Stimulated activated CD8-positive, alpha-beta memory T cell treated with anti-CD3 and anti-CD28 coated beads, Interleukin-15, amount 100 ng/mL, for 1 hour (primary cell): Measurements from ENCODE around the gene PLEKHA5.

Source experiments
- DNase-seq: peaks from one replicate; pipeline ENCODE4 v3.0.0-alpha.2; 2020; ENCODE audit warnings: low read depth

The PLEKHA5 gene

DNA sequence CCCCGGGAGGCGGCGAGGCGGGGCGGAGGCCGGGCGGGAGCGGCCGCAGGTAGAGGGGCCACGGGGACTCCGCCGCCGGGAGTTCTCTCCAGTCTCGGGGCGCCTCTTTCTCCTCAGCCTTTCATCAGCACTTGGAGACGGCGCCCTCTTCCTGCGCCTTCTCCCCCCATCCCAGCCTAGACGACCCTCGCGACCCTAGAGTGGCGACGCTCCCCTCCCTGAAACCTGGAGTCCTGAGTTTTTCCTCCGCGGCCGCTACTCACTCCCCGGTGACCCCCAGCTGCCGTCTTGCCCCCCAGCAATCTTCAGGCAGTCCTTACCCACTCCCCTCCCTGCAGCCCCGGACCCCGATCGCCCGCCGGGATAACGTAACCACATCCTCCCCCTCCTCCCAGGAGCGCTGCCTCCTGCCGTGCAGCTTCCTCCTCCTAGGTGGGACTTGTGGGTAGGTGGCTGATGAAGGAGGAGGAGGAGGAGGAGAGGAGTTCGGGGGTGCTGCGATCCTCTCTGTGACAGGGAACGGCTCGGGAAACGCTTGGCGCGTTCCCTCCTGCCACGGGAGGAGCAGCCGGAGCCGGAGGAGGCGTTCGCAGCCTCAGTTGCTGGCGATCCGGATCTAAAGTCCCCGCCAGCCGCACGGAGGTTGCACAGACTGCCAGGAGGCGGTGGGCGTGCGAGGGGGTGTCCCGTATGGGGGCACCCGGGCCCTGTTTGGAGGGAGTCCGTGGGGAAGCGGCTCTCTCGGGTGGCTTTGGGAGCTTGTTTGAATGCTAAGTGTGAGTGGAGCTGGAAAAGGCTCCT, 891 bp downstream of the PLEKHA5 start:
- DNase-seq = no peak

DNA sequence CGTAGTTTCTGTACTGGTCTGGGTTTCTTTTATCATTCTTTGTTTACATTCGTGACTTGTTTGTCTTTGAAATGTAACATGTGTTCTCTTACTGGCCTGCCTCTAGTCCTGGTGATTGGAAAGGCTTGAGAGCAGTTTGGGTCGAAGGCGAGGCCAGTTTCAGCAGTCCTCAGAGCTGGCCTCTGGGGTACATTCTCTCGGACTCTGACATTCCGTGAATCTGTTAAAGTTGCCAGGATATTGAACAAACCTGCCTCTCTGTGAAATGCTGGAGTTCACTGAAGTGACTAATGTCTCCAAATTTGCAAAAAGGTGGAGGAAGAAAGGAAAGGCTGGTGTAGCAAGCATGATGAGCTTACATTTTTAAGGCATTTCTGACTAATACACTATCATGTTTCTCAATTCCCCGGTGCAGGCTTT, 1.5 kb downstream of the PLEKHA5 start:
- no peak for DNase-seq

DNA sequence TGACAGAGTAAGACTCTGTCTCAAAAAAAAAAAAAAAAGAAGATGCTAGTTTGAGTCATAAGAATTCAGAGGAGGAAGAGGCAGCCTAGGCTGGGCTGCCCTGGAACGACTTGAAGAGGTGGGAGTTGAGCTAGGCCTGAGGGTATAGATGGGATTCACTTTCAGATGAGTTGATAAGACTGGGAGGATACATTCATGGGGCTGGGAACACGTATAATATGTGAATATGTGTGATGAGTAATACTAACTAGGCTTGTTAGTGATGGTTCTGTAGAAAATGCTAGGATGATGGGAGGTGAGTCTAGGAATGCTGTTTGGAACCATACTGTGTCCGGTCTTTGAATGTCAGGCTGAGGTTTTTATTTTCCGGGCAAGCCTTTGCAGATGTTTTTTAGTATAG, 9.0 kb downstream of the PLEKHA5 start:
- no peak for DNase-seq

DNA sequence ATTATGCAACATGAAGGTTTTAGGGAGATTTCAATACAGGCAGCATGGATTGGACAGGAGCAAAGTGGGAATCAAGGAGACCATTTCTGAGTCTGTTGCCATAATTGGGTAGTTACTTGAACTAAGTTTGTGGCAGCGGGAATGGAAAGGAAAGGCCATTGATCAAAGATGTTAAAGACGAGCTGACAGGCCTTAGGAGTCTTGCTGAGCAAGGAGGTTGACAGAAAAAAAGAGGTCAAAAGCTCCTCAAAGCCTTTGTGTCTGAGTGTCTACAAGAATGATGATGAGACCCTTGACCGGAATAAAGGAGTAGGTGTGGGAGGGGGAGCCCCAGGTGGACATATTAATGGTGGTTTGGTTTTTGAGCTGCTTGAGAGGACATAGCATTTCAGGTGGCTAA, 9.4 kb downstream of the PLEKHA5 start:
- DNase-seq = no peak

DNA sequence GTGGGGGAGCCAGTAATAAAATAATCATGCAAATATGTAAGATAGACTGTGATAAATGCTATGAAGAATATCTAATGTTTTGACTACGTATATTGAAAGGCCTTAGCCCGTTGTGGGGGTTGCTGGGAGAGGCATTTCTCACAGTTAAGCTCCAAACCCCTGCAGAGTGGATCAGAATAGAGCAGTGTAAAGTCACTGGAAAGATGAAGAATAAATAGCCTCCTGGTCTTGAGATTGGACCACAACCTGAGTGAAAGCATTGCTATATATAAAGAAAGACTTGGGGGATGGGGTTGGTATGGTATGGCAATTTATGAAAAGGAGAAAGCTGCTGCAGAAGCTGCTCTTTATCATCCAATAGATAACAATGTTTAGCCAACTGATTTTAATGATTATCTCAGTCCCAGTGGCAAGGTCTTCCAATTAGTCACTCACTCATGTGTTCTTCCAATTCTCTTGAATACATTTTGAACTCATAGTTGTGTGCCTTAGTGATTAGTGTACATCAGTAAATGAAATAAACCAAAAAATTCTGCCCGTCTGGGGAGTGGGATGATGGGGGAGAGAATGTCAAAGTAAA, 10.2 kb downstream of the PLEKHA5 start:
- DNase-seq = no peak

DNA sequence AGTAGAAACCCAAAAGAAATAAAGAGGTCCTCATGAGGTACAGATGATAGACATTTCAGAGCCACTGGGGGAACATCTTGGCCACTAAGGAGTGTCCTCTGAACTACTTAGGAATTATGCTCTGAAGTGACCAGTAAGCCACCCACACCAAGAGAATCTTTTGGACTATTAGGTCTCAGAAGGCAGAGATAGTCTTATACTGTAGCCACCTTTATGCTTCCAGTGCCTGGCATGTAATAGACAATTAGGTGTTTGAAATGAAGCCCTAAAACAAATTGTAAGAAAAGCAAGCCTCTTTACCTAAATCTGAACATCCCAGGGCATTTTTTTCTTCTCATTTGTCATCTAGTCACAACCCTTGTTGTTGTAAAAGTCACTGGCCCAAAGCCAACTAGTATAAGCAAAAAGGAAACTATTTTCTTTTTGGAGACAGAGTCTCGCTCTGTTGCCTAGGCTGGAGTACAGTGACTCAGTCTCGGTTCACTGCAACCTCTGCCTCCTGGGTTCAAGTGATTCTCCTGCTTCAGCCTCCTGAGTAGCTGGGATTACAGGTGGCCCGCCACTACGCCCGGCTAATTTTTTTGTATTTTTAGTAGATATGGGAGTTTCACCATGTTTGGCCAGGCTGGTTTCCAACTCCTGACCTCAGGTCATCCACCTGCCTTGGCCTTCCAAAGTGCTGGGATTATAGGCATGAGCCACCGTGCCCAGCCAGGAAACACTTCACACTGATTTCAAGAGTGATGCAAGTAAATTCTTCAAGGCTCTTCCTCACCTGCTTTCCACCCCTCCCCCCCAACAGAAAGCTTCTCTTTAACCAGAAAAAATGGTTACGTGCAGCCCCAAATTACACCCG, 11.1 kb downstream of the PLEKHA5 start:
- DNase-seq = no peak

DNA sequence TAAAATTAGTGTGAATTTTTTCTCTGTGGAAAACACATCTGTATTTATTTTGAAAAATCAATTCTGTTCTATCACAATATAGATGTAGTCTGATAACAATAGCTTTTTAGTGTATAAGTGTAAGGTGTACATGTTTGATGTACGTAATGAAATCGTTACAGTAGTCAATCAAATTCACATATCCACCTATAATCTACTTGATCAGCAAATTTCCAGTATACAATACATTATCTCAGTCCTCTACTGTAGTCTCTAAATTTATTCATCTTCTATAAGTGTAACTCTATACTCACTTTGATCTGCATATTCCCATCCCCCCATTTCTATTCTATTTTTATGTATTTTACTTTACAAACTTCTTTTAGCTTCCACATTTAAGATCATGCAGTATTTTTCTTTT, 13.0 kb downstream of the PLEKHA5 start:
- DNase-seq = no peak

DNA sequence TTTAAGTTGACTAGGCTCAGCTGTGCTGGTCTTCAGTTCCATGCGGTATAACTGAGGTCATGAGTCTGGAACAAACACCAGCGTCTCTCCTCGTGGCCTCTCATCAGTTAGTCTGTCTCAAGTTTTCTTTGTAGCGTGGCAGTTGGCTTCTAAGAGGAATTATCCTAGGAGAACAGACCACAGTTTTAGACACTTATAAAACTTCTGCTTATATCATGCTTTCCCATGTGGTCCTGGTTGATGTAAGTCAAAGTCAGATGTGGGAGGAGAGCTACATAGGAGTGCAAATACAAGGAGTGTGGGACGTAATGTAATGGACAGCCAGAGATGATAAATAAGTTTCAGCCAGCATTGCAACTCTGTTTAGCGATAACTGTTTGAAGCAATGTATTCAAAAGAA, 14.8 kb downstream of the PLEKHA5 start:
- no peak for DNase-seq

DNA sequence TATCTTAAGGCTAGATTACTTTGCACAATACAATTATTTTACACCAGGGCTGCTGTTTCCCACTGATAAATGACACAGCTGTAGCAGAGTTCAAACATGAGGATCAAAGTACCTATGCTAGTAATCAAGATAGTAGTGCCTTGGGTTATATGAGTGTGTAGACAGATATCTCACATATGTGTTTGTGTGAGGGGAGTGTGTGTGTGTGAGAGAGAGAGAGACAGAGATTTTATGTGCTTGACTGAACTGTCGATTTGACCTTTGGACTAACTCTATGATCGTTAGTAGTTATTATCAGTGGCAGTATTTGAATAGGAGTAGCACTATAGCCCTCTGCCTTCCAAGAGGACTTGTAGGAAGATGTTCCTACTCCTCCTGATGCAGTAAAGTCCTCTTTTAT, 15.5 kb downstream of the PLEKHA5 start:
- no peak for DNase-seq

DNA sequence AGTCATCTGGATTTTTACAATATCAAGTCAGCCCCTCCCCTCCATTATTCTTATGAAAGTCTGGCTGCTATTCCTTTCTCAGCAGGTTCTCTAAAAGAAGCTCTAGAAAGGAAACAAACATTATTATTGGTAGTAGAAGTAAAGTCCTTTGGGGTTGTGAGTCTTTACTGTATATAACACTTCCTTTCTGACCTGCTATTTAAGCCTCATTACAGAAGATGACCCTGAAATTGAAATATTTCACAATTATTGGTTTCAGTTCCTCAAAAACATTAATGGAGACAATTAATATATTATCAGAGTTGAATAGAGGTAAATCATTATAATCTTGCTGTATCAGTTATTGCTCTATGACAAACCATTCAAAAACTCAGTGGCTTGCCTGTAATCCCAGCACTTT, 19.3 kb downstream of the PLEKHA5 start:
- DNase-seq = no peak

DNA sequence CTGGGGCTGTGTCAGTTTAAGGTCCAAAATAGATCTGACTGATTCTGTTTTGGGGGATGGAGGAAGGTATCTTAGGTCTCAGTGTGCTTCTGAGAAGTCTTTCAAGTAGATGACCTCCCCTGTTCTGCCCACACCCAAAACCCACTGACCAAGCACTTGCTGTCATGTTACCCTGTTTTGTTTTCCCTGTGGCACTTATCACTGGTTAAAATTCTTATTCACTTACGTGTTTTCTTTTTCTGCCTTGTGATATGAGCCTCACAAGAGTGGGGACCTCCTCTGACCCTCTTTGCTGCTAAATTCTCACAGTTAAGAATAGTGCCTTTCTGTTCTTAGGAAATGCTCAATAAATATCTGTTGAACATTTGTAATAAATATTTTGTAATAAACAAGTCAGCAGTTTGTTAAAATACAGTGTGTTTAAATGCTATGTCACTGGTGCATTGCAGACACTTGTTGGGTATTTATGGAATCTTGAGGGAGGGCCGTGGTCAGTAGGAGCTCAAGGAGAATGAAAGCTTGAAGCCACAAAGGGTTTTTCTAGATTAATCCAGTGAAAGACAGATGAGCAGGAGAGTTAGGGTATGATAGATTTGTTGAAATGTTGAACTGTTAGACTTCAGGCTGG, 20.9 kb downstream of the PLEKHA5 start:
- no peak for DNase-seq

DNA sequence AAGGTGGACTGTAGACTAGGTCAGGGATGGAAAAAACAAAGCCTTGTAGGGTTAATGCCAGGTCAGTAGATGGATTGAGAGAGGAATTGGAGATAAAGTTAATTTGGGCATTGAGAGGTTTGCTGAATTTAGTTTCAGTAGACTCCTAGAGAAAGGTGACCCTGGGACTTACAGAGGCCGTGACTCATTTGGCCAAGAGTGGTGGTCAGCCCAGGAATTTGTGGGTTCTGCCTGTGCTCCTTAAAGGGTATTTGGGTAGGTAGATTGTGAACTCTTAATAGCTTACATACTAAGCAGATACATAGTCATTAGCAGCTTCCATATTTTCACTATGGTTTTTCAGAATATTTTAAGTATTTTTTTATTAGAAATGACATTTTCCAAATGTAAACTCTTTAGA, 21.8 kb downstream of the PLEKHA5 start:
- DNase-seq = no peak

DNA sequence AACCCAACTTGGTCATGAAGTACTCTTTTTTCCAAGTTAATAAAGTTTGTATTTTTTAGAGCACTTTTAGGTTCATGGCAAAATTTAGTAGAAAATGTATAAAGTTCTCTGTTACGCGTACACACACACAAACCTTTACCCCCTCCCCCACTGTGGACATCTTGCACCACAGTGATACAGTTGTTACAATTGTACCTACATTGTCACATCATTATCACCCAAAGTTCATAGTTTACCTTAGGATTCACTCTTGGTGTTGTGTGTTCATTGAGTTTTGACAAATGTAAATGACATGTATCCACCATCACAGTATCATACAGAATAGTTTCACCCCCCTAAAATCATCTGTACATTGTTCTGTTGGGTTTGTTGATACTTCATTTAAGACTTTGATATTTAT, 23.9 kb downstream of the PLEKHA5 start:
- no peak for DNase-seq

DNA sequence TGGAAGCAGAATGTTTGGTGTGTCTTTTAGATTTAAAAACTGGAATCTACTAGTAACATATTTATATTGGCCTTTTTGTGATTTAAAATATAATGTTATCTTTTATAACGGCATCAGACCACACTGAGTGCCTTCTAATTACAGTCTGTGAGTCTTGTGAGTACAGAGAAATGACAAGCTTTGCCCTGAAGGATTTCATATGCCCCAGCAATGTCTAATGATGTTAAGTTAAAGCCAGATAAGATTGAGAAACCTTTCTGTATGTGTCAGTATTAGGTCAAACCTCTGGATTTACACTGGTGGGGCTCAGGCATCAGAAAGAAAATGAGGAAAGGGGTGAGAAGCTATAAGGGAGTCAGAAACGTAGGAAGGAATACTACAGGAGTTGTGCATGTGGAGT, 25.2 kb downstream of the PLEKHA5 start:
- DNase-seq = no peak

DNA sequence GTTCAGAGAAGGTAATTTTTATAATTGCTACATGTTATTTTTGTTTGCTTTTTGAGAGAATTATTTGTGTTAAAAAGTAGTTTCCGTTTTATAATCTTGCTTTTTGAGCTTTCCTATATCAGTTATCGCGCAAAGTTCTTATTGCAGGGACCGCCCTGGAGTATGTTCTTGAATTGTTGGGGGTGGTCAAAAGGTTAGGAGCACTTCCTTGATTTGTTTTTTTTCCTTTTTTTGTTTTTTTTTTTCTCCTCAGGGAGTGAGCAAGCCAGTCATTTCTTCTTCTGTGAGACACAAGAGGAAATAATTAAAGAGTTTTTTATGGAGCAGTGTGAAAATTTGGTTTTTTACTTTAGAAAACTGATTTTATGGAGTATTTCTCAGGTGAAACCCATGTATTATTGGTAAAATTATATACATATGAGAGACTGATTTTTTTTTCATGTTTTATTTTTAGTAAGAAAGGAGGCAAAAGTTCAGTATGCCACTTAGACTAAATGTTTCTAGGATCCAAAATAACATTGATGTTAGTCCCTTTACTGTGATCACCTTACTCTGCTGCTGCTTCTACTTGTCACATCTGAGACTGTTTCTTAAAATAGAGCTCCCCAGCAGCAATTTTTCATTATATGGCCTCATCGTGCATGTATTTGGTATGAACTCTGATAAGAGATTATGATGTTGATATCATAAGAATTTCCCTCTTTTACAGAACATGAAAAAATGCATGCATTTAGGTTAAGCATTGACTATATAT, 26.6 kb downstream of the PLEKHA5 start:
- no peak for DNase-seq

DNA sequence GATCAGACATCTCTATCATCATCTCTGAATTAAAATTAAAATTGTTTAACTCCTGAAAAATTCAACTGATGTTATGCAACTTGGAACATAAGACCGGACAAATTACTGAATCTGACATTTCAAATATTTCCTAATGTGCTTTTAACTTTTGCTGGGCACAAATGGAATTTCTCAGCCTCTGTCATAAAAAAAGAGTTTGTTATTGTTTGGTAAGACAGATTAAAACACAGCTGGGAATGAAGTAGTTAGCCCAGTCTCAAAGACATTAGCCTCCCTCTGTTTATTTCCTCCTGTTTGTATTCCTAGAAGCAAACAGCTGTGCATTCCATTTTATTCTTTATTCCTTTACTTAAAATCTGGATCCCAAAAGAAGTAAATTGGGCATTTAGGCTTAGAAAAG, 29.4 kb downstream of the PLEKHA5 start:
- DNase-seq = no peak

DNA sequence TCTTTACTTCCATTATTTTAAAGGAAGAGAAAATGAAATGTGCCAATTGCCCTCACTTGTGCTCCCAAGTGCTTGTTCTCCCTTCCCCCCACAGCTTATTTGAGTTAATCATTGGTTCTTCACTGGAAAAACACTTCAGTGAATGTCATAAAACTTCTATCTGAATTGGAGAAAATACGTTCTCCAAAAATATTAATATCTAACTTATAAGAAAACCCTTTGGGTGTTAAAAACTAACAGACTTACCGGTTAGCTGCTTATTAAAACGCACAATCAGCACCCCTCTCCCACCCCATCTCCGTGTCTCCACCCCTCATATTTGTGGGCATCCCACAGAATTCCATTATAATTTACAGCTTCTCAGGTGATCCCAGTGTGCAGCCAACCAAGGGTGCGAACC, 31.7 kb downstream of the PLEKHA5 start:
- DNase-seq = no peak

DNA sequence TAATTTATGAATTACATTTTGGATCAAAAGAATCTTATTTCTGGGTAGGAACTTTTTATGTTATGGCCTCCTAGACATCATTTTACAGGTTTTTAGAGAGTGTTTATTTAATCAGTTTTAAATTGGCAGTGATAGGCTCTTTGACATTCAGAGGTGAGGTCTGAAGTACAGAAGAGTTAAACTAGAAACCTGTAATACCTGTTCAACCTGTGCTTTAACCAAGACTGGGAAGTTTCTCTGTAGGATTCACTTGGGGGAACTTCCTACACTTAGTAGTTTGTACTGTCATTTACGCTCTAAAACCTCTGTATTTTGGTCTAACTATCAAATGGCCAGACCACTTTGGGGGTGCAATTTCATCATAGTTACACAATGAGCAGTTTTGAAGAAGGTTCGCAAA, 35.9 kb downstream of the PLEKHA5 start:
- DNase-seq = no peak

DNA sequence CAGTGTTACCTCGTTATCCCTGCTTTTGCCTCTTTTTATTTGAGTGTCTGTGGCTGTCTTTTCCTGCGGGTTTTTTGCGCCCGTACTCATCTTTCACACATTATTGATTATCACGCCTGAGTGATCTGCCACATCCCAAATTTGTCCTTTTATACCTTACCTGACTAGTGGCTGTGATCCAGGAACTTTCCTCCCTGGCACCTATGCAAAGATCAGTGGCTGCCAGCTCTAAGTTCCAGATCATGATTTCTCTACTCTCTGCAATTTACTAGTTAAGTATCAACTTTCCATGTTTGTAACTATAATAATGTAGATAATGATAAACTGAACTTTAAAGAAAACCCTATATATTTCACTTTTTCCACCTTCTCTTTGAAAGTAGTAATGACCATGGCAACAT, 36.9 kb downstream of the PLEKHA5 start:
- DNase-seq = no peak

DNA sequence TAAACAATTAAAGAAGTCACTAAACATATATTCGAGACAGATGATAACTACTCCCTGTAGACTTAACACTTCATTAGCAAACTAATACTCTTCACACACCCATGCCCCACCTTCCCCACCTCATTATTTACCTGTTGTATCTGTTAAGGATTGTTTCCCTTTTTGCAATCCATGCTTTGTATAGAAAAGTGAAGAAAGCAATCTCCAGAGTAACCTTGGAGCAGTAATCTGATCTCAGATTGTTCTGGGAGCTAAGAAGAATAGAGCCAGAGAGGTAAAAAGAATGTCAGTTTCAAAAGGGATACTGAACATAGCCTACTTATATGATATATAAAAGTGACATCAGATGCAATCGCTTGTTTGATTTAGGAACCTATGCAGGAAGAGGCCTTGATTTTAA, 37.4 kb downstream of the PLEKHA5 start:
- no peak for DNase-seq

DNA sequence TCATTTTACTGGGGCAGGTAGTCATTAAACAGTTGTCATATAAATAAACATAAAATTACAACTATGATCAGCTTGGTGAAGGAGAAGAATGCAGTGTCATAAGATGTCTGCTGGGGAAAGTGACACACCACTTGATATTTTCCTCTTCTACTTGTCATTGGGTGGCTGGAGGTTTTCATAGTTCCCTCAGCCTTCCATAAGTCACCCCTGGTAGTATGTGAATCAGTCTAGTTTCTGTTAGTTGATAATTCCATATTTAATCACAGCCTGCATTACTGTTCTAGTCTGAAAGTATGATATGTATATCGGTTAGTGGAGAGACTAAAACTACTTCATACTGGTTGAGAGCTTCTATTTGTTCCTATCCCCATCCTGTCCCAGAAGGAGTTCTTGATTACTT, 38.2 kb downstream of the PLEKHA5 start:
- DNase-seq = no peak

DNA sequence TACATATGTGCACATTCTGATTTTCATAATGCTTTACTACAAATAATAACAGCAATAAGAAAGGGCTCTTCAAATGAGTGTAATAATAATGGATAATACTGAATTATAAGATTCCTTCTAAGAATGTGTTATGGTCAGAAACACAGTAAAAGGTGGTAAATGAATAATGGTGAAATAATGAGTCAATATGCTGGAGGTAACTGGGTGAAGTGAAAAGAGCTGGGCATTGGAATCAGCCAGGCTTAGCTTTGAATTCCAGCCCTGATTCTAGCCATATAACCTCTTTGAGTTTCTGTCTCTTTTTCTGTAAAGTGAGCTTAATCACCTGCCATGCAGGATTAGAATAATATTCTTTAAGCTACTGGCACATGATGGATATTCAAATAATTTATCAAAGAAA, 39.1 kb downstream of the PLEKHA5 start:
- no peak for DNase-seq
